IMR-90 (cell line): ENCODE measurements around the gene CSKMT. TPM values are rescaled to one million over a fixed set of nuclear protein-coding genes. Genes with fewer than 3 reads are reported as not detected.

Experiments
- ATAC-seq: fragments of 200-7000 bp; cut with Tn5 transposase; 2 replicates; pipeline ENCODE4 v1.9.1; 2020; ENCODE audit warnings: low read depth, mild to moderate bottlenecking, moderate library complexity
- BruUV-seq: library from RNA; stranded (reverse); fragments of 400-500 nt; replicated peaks from 2 replicates; lab custom pipeline; 2021; lab: Mats Ljungman, UMichigan
- CTCF ChIA-PET: fragments of 300-600 bp; formaldehyde crosslinking; extraction: SDS; loops from one replicate; lab custom pipeline; 2021; ENCODE audit warnings: antibody characterized with exemption; lab: Yijun Ruan, JAX
- POLR2A ChIA-PET: fragments of 300-600 bp; sonication (Branson Sonifier 250); formaldehyde crosslinking; loops from one replicate; lab custom pipeline; 2022; ENCODE audit warnings: antibody characterized with exemption; ENCODE audit not compliant: unreplicated experiment; lab: Charles Lee
- DNase-seq: peaks from one replicate; pipeline ENCODE4 v3.0.0; 2013
- H2AFZ ChIP-seq: replicated peaks from 2 replicates; pipeline ENCODE3; 2013; ENCODE audit warnings: low read length, mild to moderate bottlenecking; ENCODE audit not compliant: poor library complexity
- H2AK5ac ChIP-seq: 2 replicates; pipeline ENCODE4 v1.6.1; 2013; ENCODE audit warnings: low read depth, low read length, inconsistent platforms
- H2AK9ac ChIP-seq: replicated peaks from 2 replicates; pipeline ENCODE3; 2013; ENCODE audit warnings: mild to moderate bottlenecking, low read depth, low read length, moderate library complexity; ENCODE audit not compliant: poor library complexity
- H2BK120ac ChIP-seq: 2 replicates; pipeline ENCODE4 v1.6.1; 2013; ENCODE audit warnings: low read depth, low read length, inconsistent platforms
- H2BK15ac ChIP-seq: 3 replicates; pipeline ENCODE4 v1.6.1; 2013; ENCODE audit warnings: low read depth, low read length, inconsistent platforms
- H2BK20ac ChIP-seq: 2 replicates; pipeline ENCODE4 v1.6.1; 2013; ENCODE audit warnings: low read depth, mild to moderate bottlenecking, inconsistent platforms, low read length, moderate library complexity
- H2BK5ac ChIP-seq: 2 replicates; pipeline ENCODE4 v1.6.1; 2013; ENCODE audit warnings: mild to moderate bottlenecking, low read depth, low read length, inconsistent platforms; ENCODE audit not compliant: poor library complexity, severe bottlenecking
- H3K14ac ChIP-seq: replicated peaks from 2 replicates; pipeline ENCODE4 v1.6.1; 2013; ENCODE audit warnings: low read depth, low read length, inconsistent platforms
- H3K18ac ChIP-seq: 2 replicates; pipeline ENCODE4 v1.6.1; 2013; ENCODE audit warnings: low read depth, low read length, control low read depth
- H3K23ac ChIP-seq: 2 replicates; pipeline ENCODE4 v1.6.1; 2013; ENCODE audit warnings: low read depth, low read length, inconsistent platforms
- H3K27ac ChIP-seq: 2 replicates; pipeline ENCODE4 v1.5.1; 2013; ENCODE audit warnings: mild to moderate bottlenecking, control low read depth, low read length; ENCODE audit not compliant: insufficient read depth
- H3K27me3 ChIP-seq: 2 replicates; pipeline ENCODE4 v1.6.1; 2013; ENCODE audit warnings: low read length; ENCODE audit not compliant: control insufficient read depth, insufficient read depth
- H3K36me3 ChIP-seq: 2 replicates; pipeline ENCODE4 v1.6.1; 2013; ENCODE audit warnings: low read length, mixed read lengths; ENCODE audit not compliant: control insufficient read depth, insufficient read depth
- H3K4ac ChIP-seq: 2 replicates; pipeline ENCODE4 v1.6.1; 2013; ENCODE audit warnings: low read depth, low read length, inconsistent platforms
- H3K4me1 ChIP-seq: 2 replicates; pipeline ENCODE4 v1.6.1; 2013; ENCODE audit warnings: low read length, mixed read lengths; ENCODE audit not compliant: control insufficient read depth, insufficient read depth
- H3K4me2 ChIP-seq: 2 replicates; pipeline ENCODE4 v1.6.1; 2013; ENCODE audit warnings: low read depth, mild to moderate bottlenecking, control low read depth, low read length, moderate library complexity
- H3K4me3 ChIP-seq: 2 replicates; pipeline ENCODE4 v1.5.1; 2013; ENCODE audit warnings: low read depth, mild to moderate bottlenecking, control low read depth, low read length, moderate library complexity; ENCODE audit not compliant: insufficient read depth
- H3K56ac ChIP-seq: 2 replicates; pipeline ENCODE4 v1.6.1; 2013; ENCODE audit warnings: low read length, inconsistent platforms; ENCODE audit not compliant: insufficient read depth; ENCODE audit errors: extremely low read depth
- H3K79me1 ChIP-seq, 2 experiments: 2 replicates each; pipeline ENCODE4 v1.6.1; 2013; ENCODE audit warnings: low read length in 2 of 2, inconsistent platforms in 1 of 2, low read depth in 1 of 2
- H3K9ac ChIP-seq: 2 replicates; pipeline ENCODE4 v1.6.1; 2013; ENCODE audit warnings: low read depth, low read length, control low read depth
- H3K9me1 ChIP-seq: 2 replicates; pipeline ENCODE4 v1.6.1; 2013; ENCODE audit warnings: low read length, inconsistent platforms; ENCODE audit not compliant: insufficient read depth
- H3K9me3 ChIP-seq: 2 replicates; pipeline ENCODE4 v1.6.1; 2013; ENCODE audit warnings: low read length; ENCODE audit not compliant: control insufficient read depth, insufficient read depth
- H4K20me1 ChIP-seq: 2 replicates; pipeline ENCODE4 v1.6.1; 2013; ENCODE audit warnings: low read length, inconsistent platforms; ENCODE audit not compliant: insufficient read depth
- H4K5ac ChIP-seq: 2 replicates; pipeline ENCODE4 v1.6.1; 2013; ENCODE audit warnings: mild to moderate bottlenecking, low read depth, low read length, control low read depth
- H4K8ac ChIP-seq, 2 experiments: 2 replicates each; pipeline ENCODE4 v1.6.1; 2013; ENCODE audit warnings: low read depth in 2 of 2, low read length in 2 of 2, control low read depth in 1 of 2, inconsistent platforms in 1 of 2
- H4K91ac ChIP-seq: 2 replicates; pipeline ENCODE4 v1.6.1; 2013; ENCODE audit warnings: low read depth, low read length, inconsistent platforms; ENCODE audit not compliant: insufficient read depth
- CTCF ChIP-seq: conservative IDR thresholded peaks from 2 replicates; pipeline ENCODE4 v1.5.1; 2012; ENCODE audit warnings: mild to moderate bottlenecking, low read depth, low read length, improper control_type of control experiment
- FOS ChIP-seq: fragments of 150-350 bp; IDR thresholded peaks from 2 replicates; pipeline ENCODE4 v1.6.1; 2016; ENCODE audit warnings: low read depth, low read length
- MXI1 ChIP-seq: IDR thresholded peaks from 2 replicates; pipeline ENCODE4 v1.6.1; 2012; ENCODE audit warnings: low read depth, mild to moderate bottlenecking, low read length, moderate library complexity, borderline replicate concordance
- POLR2A ChIP-seq: IDR thresholded peaks from 2 replicates; pipeline ENCODE4 v1.6.1; 2012; ENCODE audit warnings: mild to moderate bottlenecking, low read depth, low read length
- RFX5 ChIP-seq: IDR thresholded peaks from 2 replicates; pipeline ENCODE4 v1.8.0; 2012; ENCODE audit warnings: low read depth, mild to moderate bottlenecking, low read length, moderate library complexity
- USF2 ChIP-seq: fragments of 150-350 bp; IDR thresholded peaks from 2 replicates; pipeline ENCODE4 v1.6.1; 2017; ENCODE audit warnings: mild to moderate bottlenecking, antibody characterized with exemption, low read length, low read depth
- WGBS, 2 experiments: methylation state at CpG; one replicate each; pipeline versions ENCODE4 v1.1.5 to v1.1.7; 2013; ENCODE audit warnings: missing lambda C conversion rate in 2 of 2; ENCODE audit not compliant: insufficient read length in 1 of 2; ENCODE audit errors: extremely low coverage in 2 of 2; 5-methylcytosine and 5-hydroxymethylcytosine counted together
- dilution Hi-C: fragments of 300-500 bp; cut with HindIII; formaldehyde crosslinking; loops from one replicate; pipeline ENCODE4 v1.14.3; 2018; ENCODE audit warnings: low sequenced_read_pairs; ENCODE audit not compliant: unreplicated experiment
- in situ Hi-C: fragments of 300-500 bp; cut with MboI; formaldehyde crosslinking; loops from 3 replicates; pipeline ENCODE4 v1.14.3; 2019; ENCODE audit warnings: low sequenced_read_pairs, inconsistent platforms, mixed read lengths
- intact Hi-C: fragments of 100-400 bp; cut with micrococcal nuclease; formaldehyde crosslinking; loops from 2 replicates; pipeline ENCODE4 v1.10.0; 2022
- polyA plus RNA-seq, 3 experiments: library from polyadenylated mRNA; depleted of rRNA; stranded (reverse); fragments of >200 nt; gene quantifications; 2 replicates each; pipeline ENCODE4 v1.2.3, GENCODE V29; 2012; ENCODE audit warnings: low replicate concordance in 1 of 3
- total RNA-seq: library from RNA; depleted of rRNA; stranded (reverse); fragments of >200 nt; gene quantifications from 2 replicates; pipeline ENCODE4 v1.2.3, GENCODE V29; 2012

CSKMT gene
- total and polyA plus RNA-seq, 2 of the 4 experiments (the other 2 are of a cell fraction) = 5.3 to 7.9 TPM

DNA sequence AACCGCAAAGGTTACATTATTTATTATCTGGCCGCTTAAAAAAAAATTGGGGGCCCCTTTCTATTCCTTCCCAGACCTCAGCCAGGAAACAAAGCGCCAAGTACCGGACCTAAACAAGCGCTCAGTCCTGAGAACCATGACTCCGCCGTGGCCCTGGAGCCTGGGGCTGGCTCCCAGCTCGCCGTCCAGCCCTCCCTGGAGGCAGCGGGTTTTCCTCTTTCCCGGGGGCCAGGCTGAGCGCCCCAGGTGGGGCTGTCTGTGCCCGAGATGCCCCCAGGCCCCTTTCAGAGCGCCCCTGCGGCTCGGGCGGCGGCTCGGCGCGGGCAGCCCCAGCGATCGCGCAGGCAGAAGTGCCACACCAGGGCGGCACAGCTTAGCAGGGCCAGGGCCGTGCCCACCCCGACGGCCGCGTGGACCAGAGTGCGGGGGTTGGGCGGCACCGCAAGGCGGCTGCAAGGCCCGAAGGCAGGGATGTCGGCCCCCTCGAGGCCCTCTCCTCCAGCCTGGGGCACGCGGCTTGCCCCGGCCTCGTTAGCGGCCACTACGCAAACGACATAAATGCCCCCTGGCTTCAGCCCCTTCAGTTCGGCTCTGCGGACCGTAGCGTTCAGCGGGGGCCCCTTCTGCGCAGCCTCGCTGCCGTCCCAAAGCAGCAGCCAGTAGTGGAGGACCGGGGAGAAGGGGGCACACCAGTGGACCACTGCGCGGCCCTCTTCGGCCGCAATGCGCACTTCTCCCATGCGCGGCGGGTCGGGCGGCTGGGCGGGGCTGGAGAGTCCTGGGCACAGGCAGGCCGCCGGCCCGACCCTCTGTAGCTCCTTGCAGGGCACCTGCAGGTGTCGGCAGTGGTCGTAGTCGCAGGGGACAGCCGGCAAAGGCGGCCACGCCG is 22.6 kb downstream of the CSKMT start:
- ATAC-seq = no peak; the same call in 1 of the 2 replicates

More for the DNA sequence above, 22.6 kb downstream of the CSKMT start:
- Histone ChIP-seq H3K56ac (no peak overlapping the region), H4K91ac (no peak overlapping the region; the same call in 1 of the 2 replicates), H3K9ac (no peak overlapping the region), H3K4me3 (no peak overlapping the region), H3K27me3 (no peaks in the 10 kb centered on the region), H3K36me3 (peaks cover 21% of the 10 kb centered on the region), H3K4ac (no peak overlapping the region), H2BK5ac (no peak overlapping the region), H3K27ac (no peak overlapping the region), H4K20me1 (0 out of 2 replicates have a peak, but pooled peaks cover 6% of the 10 kb centered on the region), H3K9me3 (no peaks in the 10 kb centered on the region), H2AK9ac (peak overlapping the region; percentile 73), H2AK5ac (peak overlapping the region; percentile 66), H2BK15ac (no peak overlapping the region), H4K5ac (no peak overlapping the region; the same call in 1 of the 2 replicates), H2BK120ac (no peak overlapping the region), H3K18ac (no peak overlapping the region), H3K9me1 (peaks cover 6% of the 10 kb centered on the region; the same call in 1 of the 2 replicates), H3K4me2 (no peak overlapping the region; the same call in 1 of the 2 replicates), H3K23ac (peak overlapping the region; percentile 5; the same call in 1 of the 2 replicates), H3K79me1 (no peaks in the 10 kb centered on the region), H3K14ac (no peak overlapping the region), H2BK20ac (no peak overlapping the region), H2AFZ (peak overlapping the region; percentile 48), H4K8ac (peak overlapping the region; percentile 54 to 60; a peak in 1 of 4 replicates), H3K4me1 (peaks cover 9% of the 10 kb centered on the region; the same call in 1 of the 2 replicates)
- 60% methylated on average over 38 of the region's 74 CpGs; no CpG with 5 or more reads in 1 of the 2 experiments for WGBS, 2 experiments
- intact Hi-C loops = no loop called here
- no TSS peak for BruUV-seq
- POLR2A ChIA-PET = no interaction called here
- DNase-seq = no peak
- TF ChIP-seq FOS (no peak), MXI1 (no peak), RFX5 (no peak), USF2 (no peak), CTCF (no peak), POLR2A (no peak)
- in situ Hi-C loops = no loop called here
- dilution Hi-C loops = no loop called here
- CTCF ChIA-PET = interaction anchor here (2.0 kb wide), 1 partner anchor 8 kb away, joined by 5 read pairs; the partner anchor contains the start of gene UBXN1
